Measurements from ENCODE around the gene NLGN1.

NLGN1 gene

DNA sequence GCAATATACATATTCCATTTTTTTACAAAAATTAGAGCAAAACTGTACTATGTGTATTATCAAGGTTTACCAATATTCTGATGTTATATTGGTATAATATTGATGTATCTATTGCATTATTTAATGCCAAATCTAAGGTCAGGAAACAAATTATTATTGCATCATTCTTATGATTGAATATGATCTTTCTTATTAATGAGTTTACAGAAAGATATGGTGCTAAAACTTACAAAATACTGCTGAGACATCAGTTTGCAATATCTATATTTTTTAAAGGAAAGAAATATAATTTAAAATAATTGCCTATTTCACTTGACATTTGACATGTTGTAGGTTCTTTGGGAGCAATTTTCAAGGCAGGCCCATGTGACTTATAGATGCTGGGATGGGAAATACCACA, 357.6 kb downstream of the NLGN1 start:
- no peak for DNase-seq

DNA sequence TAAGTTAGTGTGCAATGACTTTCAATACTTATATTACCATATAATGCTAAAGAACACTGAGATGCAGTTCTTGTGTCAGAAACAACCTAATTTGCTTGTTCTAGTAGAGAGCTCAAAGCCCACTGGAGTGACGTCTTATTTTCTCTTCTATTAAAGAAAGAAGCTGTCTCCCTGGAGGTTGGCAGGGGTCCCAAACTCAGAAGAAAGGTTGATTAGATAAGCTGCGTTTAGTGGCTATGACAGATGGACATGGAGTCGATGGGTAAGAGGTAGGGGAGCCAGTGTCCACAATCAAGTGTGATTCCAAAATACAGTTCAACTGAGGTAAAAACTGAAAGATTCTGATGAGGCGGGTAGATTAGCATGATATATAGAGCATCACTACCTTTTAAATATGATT, 363.6 kb downstream of the NLGN1 start:
- DNase-seq = no peak

DNA sequence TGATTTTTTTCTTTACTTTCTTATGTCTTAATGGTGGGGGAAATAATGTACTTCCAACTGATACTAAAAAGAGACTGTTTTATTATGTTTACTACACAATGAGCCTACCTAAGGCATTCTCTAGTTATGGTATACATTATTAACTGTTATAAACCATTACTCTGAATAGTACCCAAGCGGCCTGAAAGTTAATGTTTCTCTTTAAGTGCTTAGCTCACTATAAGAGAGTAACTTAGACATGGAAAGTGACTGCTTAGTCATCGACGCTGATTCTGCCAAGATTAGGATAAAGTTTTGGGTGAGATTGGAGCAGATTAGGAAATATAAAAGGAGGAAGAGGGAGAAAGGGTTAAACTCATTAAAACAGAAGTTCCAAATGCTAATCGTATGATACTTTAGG, 365.0 kb downstream of the NLGN1 start:
- DNase-seq = no peak

- DNase-seq = no peak
These were observed 372.5 kb downstream of the NLGN1 start for GRCh38 chr3:173770011-173770410.

GRCh38 chr3:173770796-173771573, 373.4 kb downstream of the NLGN1 start:
- no peak for DNase-seq

GRCh38 chr3:173773800-173774199, 376.3 kb downstream of the NLGN1 start:
- no peak for DNase-seq

- DNase-seq = no peak
These were observed 376.8 kb downstream of the NLGN1 start for GRCh38 chr3:173774294-173774693.

GRCh38 chr3:173778251-173778650, 380.7 kb downstream of the NLGN1 start:
- DNase-seq = no peak

DNA sequence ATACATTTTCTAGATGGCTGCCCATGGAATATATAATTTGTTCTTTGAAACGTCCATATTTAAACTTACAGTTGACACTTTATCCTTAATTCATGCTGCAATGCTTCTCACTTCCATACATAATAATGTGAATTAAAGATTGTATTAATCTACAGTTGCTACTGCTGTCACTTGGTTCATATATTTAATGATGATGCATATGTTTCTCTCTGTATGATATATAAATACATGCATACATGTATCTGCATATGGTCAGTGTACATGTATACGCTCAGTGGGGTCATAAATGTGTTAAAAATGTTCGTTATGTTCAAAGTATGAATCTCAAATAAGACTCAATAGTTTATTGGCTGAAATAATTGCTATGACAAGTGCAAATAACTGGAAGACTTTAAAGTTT, 382.5 kb downstream of the NLGN1 start:
- DNase-seq = no peak

DNA sequence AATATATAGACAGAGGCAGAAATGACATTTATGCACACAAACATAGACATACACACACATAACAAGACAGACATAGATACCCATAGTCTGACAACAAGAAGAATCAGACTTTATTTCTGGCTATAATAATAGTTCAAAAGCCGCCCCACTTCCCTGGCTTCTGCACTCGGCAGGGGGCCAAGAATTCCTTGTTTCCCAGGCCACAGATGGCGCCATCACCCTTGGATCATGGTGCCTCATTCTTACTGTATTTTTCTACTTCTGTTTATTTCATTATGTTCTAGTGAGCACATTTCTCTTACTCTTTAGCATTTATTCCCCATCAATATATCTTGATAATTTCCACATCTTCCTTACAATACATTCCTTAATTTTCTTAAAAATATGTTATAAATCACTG, 387.5 kb downstream of the NLGN1 start:
- DNase-seq = peak in 12 of 51 donors; percentile 1 to 33 (median 6)

GRCh38 chr3:173789530-173790162, 392.1 kb downstream of the NLGN1 start:
- DNase-seq = no peak

DNA sequence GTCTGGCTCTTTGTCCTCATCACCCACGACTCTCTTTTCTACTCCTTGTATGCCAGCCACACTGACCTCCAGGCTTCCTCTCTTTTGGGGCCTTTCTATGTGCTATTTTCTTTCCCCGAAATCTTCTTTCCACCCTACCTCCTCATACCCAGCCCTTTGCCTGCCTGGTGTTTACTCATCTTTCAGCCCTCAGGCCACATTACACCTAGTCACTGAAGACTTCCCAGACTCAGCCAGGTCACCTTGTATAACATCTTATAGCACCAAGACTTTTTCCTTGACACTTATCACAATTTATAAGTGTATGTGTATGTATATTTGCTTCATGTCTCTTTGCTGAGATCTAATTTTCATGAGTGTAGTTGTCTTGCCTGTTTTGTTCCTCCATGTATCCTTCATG, 396.4 kb downstream of the NLGN1 start:
- DNase-seq = no peak

- no peak for DNase-seq
These were observed 398.9 kb downstream of the NLGN1 start for GRCh38 chr3:173796405-173796804.

DNA sequence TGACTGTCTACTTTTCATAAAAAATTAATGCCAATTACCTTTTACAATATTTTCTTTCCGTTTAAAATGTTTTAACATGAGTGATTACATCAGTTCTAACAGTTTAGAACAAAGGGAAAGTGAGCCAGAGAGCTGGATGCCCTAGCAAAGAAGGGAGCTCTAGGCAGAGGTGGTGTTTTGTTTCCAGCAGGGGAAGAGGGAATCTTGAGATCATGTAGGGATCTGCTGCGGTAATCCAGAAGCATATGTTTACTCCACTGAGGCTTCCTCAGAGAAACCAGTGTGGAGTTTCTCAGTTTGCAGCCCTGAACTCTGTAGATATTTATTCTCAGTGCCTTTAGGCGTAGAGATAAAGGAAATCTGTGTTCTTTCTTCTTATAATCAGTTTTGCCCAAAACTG, 399.3 kb downstream of the NLGN1 start:
- DNase-seq = no peak

GRCh38 chr3:173799060-173799816, 401.7 kb downstream of the NLGN1 start:
- no peak for DNase-seq

DNA sequence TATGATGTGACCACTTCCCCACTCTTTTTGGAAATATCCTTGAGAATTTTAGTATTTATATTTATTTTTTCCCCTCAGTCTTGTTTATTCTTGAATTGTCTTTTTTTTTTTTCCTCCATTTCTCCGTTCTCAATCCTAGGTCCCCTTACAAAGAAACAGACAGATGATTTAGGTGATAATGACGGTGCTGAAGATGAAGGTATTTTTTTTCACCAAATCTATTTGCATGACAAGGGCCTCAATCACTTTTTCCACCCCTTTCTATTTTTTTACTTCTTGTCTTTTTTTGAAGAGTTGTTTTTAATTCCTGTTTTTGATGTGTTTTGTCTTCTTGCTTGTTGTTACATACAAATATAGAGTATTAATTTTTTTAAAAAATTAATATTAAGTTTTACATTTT, 402.6 kb downstream of the NLGN1 start:
- DNase-seq = no peak

DNA sequence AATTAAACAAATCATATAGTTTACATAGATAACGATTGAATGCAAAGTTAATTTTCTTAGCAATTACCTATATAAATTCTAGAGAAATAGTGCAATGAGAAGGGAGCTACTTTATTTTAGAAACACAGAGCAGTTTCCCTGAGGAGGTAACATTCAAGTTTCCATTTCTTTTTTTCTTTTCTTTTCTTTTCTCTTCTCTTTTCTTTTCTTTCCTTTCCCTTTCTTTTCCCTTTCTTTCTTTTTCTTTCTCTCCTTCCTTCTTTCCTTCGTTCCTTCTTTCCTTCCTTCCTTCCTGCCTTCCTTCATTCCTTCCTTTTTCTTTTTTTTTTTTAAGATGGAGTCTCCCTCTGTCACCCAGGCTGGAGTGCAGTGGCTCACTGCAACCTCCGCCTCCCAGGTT, 417.3 kb downstream of the NLGN1 start:
- DNase-seq = no peak

- no peak for DNase-seq
These were observed 421.8 kb downstream of the NLGN1 start for GRCh38 chr3:173819368-173819767.

DNA sequence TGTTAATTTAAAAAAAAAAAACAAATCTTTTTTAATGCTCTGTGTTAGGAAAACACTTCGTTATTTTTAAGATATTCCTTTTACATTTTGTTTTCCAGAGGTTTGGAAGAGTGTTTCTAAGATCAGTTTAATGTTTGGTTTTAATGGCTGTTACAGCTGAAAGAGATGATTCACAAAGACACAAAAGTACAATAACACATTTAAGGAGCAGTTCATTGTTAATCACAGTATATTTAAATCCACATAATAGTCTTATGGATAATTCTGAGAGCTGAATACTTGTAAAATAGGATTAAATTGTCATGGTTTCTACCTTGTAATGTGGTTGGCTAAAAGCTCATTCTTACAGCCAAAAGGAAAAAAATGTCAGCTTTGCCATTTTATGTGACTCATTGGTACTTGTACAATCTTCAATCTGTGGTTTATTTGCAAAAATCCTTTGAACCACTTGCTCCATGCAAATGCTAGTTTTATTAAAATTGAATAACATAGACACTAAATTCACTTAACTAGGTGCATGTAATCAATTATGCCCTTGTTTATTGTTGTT, 426.4 kb downstream of the NLGN1 start:
- no peak for DNase-seq

GRCh38 chr3:173825730-173826129, 428.2 kb downstream of the NLGN1 start:
- no peak for DNase-seq

GRCh38 chr3:173826416-173826815, 428.9 kb downstream of the NLGN1 start:
- DNase-seq = no peak

- no peak for DNase-seq
These were observed 429.5 kb downstream of the NLGN1 start for GRCh38 chr3:173826901-173827609.

Measured in hypothalamus (tissue), 51 donors.